ENCODE results near the gene LTO1.

DNA sequence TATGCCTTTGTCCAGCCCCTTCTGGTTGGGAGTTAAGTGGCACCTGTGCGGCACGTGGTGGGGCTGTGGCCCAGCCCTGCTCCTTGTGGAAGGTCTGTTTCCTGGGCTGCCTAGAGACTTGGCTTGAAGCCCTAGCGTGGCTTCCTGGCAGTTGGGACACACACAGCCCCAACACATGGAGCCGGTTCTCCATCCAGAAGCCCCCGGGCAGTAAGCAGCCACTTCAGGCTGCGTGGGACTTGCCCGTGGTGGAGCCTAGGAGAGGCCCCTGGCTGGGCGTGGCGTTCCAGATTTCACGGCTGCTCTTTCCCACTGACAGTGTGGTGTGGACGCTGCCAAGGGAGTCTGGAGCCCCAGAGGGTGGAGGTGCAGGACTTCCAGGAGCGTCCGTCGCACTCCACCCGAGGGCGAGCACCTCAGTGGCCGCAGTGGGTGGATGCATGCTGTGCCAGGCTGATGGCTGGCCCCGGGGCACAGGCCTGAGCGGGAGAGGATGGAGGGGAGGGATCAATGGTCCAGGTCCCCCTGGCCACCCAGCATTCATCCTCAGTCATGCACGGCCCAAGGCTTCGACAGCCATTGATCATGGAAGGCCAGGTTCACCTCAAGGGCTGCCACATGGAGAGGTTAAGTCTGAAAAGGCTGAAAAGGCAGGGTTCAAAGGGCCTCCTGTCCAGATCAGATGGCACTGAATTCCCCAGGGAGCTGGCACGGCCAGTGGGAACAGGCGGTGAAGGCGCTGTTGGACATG is 24.9 kb downstream of the LTO1 start:
- TF ChIP-seq, protein P1, sequence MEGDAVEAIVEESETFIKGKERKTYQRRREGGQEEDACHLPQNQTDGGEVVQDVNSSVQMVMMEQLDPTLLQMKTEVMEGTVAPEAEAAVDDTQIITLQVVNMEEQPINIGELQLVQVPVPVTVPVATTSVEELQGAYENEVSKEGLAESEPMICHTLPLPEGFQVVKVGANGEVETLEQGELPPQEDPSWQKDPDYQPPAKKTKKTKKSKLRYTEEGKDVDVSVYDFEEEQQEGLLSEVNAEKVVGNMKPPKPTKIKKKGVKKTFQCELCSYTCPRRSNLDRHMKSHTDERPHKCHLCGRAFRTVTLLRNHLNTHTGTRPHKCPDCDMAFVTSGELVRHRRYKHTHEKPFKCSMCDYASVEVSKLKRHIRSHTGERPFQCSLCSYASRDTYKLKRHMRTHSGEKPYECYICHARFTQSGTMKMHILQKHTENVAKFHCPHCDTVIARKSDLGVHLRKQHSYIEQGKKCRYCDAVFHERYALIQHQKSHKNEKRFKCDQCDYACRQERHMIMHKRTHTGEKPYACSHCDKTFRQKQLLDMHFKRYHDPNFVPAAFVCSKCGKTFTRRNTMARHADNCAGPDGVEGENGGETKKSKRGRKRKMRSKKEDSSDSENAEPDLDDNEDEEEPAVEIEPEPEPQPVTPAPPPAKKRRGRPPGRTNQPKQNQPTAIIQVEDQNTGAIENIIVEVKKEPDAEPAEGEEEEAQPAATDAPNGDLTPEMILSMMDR (IDR thresholded peaks at IDR 0.05): no peak
- TF ChIP-seq POLR2A (IDR thresholded peaks at IDR 0.05): no peak

Data from lower leg skin (tissue), 3 donors.